OCI-LY3 (cell line): ENCODE measurements around the gene EIF4G3.

ENCODE experiments used
- H2AFZ ChIP-seq: fragments of 200-600, 300-600 bp; shearing (Covaris generic); 2 replicates; pipeline ENCODE4 v1.6.0; 2014; ENCODE audit warnings: antibody characterized with exemption, low read depth, low read length
- H3K27ac ChIP-seq: fragments of 200-600, 300-600 bp; sonication (generic); 2 replicates; pipeline ENCODE4 v1.5.1; 2014; ENCODE audit warnings: mild to moderate bottlenecking, low read length, moderate library complexity, mixed read lengths
- H3K27me3 ChIP-seq: fragments of 200-600, 300-600 bp; sonication (generic); 2 replicates; pipeline ENCODE4 v1.6.1; 2014; ENCODE audit warnings: low read depth, low read length, mixed read lengths
- H3K36me3 ChIP-seq: fragments of 200-600, 300-600 bp; sonication (generic); replicated peaks from 2 replicates; pipeline ENCODE3; 2014; ENCODE audit warnings: low read depth, low read length, mixed read lengths
- H3K4me1 ChIP-seq: fragments of 300-600, 200-600 bp; sonication (generic); 2 replicates; pipeline ENCODE4 v1.6.1; 2014; ENCODE audit warnings: low read length, mixed read lengths
- H3K4me2 ChIP-seq: fragments of 200-600, 300-600 bp; sonication (generic); 2 replicates; pipeline ENCODE4 v1.6.1; 2014; ENCODE audit warnings: low read length, mixed read lengths
- H3K4me3 ChIP-seq: fragments of 300-600, 200-600 bp; sonication (generic); 2 replicates; pipeline ENCODE4 v1.5.1; 2014; ENCODE audit warnings: antibody characterized with exemption, mild to moderate bottlenecking, low read length, moderate library complexity
- H3K79me2 ChIP-seq: fragments of 300-600, 200-600 bp; shearing (Covaris generic); 2 replicates; pipeline ENCODE4 v1.6.1; 2014; ENCODE audit warnings: mild to moderate bottlenecking, low read length, mixed read lengths
- H3K9ac ChIP-seq: fragments of 300-600, 200-600 bp; shearing (Covaris generic); 2 replicates; pipeline ENCODE4 v1.6.0; 2014; ENCODE audit warnings: mild to moderate bottlenecking, low read length, moderate library complexity
- H3K9me3 ChIP-seq: fragments of 200-600, 300-600 bp; shearing (Covaris generic); 2 replicates; pipeline ENCODE4 v1.6.1; 2014; ENCODE audit warnings: low read length, mixed read lengths; ENCODE audit not compliant: insufficient read depth
- H4K20me1 ChIP-seq: fragments of 200-600, 300-600 bp; sonication (generic); 2 replicates; pipeline ENCODE4 v1.6.1; 2016; ENCODE audit warnings: low read length, mixed read lengths; ENCODE audit not compliant: insufficient read depth
- CTCF ChIP-seq: fragments of 200-600, 300-600 bp; sonication (generic); IDR thresholded peaks from 2 replicates; pipeline ENCODE4 v1.5.1; 2014; ENCODE audit warnings: antibody characterized with exemption, low read length, low read depth
- EZH2phosphoT487 ChIP-seq: fragments of 200-600 bp; shearing (Covaris generic); IDR thresholded peaks from 2 replicates; pipeline ENCODE4 v1.6.1; 2018; ENCODE audit warnings: antibody characterized with exemption, mixed run types, low read depth

The EIF4G3 gene

GRCh38 chr1:20787029-20787839, 389.5 kb downstream of the EIF4G3 start, which contains the start of gene HP1BP3:
TSS of gene HP1BP3 (minus strand) at chr1:20787307. CDS start at chr1:20780440, 6,867 bp downstream.
- H2AFZ ChIP-seq, result peak within 1 kb of the TSS; percentile 69; the same call in 1 of the 2 replicates
- peak within 1 kb of the TSS; percentile 94 for H3K9ac ChIP-seq
- peak within 1 kb of the TSS; percentile 100 for H3K4me3 ChIP-seq
- H3K79me2 ChIP-seq, result peaks cover 43% of the 10 kb centered on the region
- H3K27ac ChIP-seq, result peak within 1 kb of the TSS; percentile 81
- H3K9me3 ChIP-seq, result no peaks in the 10 kb centered on the region
- H3K4me1 ChIP-seq, result peaks cover 11% of the 10 kb centered on the region
- TF ChIP-seq CTCF (no peak), EZH2phosphoT487 (no peak)
- H3K27me3 ChIP-seq, result no peaks in the 10 kb centered on the region
- H3K4me2 ChIP-seq, result peak within 1 kb of the TSS; percentile 96
- H4K20me1 ChIP-seq, result peaks cover 29% of the 10 kb centered on the region
- H3K36me3 ChIP-seq, result peaks cover 2% of the 10 kb centered on the region

- H3K36me3 ChIP-seq, result peaks cover 2% of the 10 kb centered on the region
- TF ChIP-seq EZH2phosphoT487 (no peak), CTCF (no peak)
- no peaks in the 10 kb centered on the region for H3K27me3 ChIP-seq
- H3K4me2 ChIP-seq, result peak overlapping the region; percentile 76
- H3K9ac ChIP-seq, result peak overlapping the region; percentile 94
- H3K27ac ChIP-seq, result peak overlapping the region; percentile 79
- H4K20me1 ChIP-seq, result peaks cover 35% of the 10 kb centered on the region
- peak overlapping the region; percentile 100 for H3K4me3 ChIP-seq
- peak overlapping the region; percentile 46; the same call in 1 of the 2 replicates for H2AFZ ChIP-seq
- peaks cover 51% of the 10 kb centered on the region for H3K79me2 ChIP-seq
- peaks cover 11% of the 10 kb centered on the region for H3K4me1 ChIP-seq
- H3K9me3 ChIP-seq, result no peaks in the 10 kb centered on the region
Measured at GRCh38 chr1:20786253-20787028, 390.3 kb downstream of the EIF4G3 start.

- Histone ChIP-seq H2AFZ (0 out of 2 replicates have a peak overlapping the region, but pooled peaks have one; percentile 41), H3K27ac (peak overlapping the region; percentile 79), H3K27me3 (no peaks in the 10 kb centered on the region), H3K36me3 (peaks cover 2% of the 10 kb centered on the region), H3K9me3 (no peaks in the 10 kb centered on the region), H3K4me3 (peak overlapping the region; percentile 100), H3K4me2 (peak overlapping the region; percentile 76), H4K20me1 (peaks cover 40% of the 10 kb centered on the region), H3K9ac (peak overlapping the region; percentile 94), H3K4me1 (peaks cover 11% of the 10 kb centered on the region), H3K79me2 (peaks cover 56% of the 10 kb centered on the region)
- TF ChIP-seq CTCF (no peak), EZH2phosphoT487 (no peak)
Measured at GRCh38 chr1:20785907-20786252, 390.8 kb downstream of the EIF4G3 start.

DNA sequence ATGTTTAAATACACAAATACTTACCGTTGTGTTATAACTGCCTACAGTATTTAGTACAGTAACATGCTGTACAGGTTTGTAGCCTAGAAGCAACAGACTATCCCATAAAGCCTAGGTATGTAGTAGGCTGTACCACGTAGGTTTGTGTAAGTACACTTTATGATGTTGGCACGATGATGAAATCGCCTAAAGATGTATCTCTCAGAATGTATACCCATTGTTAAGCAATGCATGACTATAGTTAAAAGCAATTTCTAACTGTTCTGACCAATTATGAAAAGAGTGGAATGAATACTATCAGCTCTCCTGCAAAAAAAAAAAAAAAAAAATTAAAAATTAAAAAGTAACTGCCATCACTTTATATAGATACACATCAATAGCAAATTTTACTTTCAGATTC, 401.0 kb downstream of the EIF4G3 start:
- H3K79me2 ChIP-seq, result peaks cover 38% of the 10 kb centered on the region
- no peaks in the 10 kb centered on the region for H3K27me3 ChIP-seq
- peaks cover 14% of the 10 kb centered on the region for H4K20me1 ChIP-seq
- H3K27ac ChIP-seq, result no peak overlapping the region
- peaks cover 48% of the 10 kb centered on the region for H3K36me3 ChIP-seq
- no peak overlapping the region for H3K4me2 ChIP-seq
- TF ChIP-seq EZH2phosphoT487 (no peak), CTCF (no peak)
- no peaks in the 10 kb centered on the region for H3K9me3 ChIP-seq
- no peak overlapping the region for H3K9ac ChIP-seq
- no peak overlapping the region for H2AFZ ChIP-seq
- no peak overlapping the region for H3K4me3 ChIP-seq
- no peaks in the 10 kb centered on the region for H3K4me1 ChIP-seq
